ENCODE measurements around the gene CACNB1.

Gene CACNB1

DNA sequence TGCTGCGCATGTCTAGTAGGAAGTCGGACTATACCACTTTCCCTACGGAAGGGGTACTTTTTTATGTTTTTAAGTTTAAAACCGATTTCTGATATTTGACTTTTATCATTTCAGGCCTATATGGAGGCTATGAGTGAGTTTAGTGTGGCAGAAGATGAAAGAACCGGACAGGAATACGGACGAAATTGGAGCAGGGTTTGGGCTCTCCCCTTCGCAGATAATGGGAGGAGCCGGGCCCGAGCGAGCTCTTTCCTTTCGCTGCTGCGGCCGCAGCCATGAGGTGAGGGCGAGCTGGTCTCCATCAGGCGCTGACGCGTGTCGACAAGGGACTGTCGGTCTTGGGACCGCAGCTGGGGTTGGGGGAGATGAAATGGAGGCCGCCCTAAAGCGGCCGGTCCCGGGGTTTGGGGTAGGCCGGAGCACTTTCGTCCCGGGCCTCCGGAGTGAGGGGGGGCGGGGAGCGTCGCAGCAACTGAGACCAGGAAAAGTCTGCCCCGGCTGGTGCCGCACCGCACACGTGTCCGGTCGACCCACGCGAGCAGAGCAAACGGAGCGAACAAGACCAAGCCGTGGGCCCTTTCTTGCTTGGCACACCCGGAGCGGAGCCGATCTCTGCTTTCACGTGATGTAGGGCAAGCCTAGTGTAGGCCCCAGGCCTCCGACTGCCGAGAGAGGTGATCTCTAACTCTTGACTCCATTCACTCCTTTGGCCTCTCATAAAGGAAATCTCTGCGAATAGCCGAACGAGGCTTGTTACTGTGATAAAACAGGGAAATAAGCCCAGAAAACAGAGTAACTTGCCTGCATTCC, 2.8 kb upstream of the CACNB1 start, which contains the start of gene RPL19:
TSS of gene RPL19 (plus strand) at position 214 of the 810 bp plus-strand sequence. CDS start at position 276, 62 bp downstream.
- no peak for DNase-seq

DNA sequence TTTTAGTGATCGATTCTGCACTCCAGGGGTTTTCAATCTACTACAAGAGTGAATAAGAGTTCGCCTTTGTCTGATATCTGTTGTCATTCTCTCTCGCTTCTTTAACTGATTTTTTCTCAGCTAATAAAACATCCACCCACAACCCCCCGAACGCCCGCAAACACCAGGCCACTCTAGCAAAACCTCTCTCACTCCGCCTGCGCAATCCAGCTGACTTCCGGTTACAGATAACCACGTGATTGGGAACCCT, 2.3 kb upstream of the CACNB1 start:
- DNase-seq = peak; percentile 90

DNA sequence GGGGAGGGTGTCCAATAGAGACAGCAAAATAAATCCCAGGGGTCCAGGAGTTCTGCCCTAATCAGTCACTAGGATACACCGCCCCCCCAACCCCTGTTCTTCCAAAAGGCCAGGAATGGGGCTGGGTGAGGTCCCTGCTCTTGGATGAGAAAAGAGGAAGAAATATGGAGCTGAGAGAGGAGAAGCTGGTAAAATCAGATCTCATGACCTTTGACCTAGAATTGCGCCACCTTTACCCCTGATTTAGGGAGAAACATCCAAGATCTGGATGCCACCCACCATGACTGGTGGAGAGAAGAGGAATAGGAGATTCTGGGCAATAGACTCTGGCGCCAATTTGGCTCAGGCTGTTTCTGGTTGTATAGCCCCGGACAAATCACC, 707 bp upstream of the CACNB1 start:
- no peak for DNase-seq

DNA sequence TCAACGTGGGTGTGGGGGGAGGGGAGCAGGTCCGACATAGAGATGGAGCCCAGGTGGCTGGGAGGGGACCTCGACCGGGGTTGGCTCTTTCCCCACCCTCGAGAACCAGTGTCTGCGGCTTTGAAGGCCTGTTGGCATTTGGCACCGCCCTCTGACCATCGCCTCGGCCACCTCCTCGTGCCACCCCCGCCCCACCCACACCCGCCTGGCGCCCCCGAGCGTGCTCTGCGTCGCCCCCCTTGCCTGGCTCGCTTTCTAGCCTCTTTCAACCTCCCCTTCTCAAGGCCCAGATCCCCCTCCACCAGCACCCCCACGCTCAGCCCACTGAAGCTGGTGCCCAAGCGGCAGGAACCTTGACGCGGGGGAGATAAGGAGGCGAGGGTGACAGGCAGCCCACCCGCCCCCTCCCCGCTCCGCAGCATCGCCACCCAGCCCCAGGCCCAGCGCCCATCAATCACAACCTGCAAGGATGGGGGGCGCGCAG, 619 bp downstream of the CACNB1 start:
- no peak for DNase-seq

DNA sequence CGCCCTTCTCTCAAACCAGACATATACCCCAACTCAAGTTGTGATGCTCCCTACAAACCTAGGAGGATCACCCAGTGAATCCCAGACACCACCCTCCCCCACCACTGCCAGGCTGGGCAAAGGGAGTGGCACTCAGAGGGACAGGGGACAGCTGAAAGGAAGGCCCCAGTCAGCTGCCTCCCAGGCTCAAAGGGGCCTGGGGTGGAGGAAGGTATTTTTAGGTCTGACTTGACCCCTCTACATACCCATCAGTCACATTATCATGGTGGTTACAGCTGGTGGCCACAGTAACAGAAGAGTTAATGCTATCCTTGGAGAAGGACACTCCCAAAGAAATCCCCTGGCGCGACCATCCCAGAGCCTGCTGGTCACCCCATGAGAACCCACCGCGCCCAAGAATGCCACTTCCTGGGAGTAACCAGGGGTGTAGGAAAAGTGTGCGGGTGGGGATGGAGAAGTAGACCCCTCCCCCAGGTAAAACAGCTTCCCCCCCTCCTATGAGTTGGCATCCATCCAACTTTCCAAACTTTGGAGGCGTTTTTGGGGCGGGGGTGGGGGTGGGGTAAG, 1.1 kb downstream of the CACNB1 start:
- DNase-seq = no peak

DNA sequence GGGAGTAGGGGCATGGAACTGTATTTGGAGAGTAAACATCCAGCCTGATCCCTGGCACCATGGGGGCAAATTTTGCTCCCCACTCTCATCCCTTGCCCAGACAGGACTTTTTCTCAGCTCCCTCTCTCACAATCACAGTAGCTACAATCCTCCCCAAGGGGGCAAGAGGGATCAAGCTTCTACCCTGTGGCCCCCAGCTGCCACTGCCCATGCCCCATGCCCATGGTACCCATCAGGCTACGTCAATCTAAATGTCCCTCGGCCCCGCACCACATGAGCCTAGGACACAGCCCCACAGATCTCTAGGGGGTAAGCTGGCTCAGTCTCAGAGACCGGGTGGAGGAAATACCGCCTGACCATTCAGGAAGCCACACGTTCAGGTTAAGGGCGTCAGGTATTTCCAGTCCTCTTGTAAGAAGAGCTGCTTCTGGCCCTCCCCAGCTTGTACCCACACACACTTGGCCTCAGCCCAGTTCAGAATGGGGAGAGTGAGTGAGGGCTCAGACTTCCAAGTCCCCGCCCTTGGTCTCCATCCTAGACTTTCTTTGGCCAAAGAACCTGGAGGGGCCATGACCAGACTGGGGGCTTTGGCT, 1.8 kb downstream of the CACNB1 start:
- DNase-seq = no peak

DNA sequence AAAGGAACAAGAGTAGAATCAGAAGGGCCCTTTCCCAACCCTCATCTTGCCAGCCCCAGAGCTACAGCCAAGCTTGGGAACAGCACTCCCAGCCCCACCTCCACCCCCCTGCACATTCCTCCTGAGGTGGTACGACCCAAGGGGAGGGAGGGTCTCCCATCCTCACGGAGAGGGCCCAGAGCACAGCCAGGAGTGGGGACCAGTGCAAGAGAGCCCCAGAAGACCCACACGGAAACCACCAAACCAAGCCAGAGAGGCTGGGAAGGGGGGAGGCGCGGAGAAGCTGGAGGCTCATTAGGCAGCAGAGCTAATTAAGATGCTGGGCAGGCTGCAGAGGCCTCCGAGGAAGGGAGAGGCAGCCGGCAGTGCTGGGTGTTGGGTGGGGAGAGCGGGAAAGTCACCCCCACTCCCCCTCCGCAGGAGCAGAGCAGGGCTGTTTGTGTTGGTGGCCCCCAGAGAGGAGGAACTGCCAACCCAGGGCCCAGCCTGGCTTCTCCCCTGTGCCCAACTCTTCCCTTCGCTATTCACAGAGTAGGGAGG, 2.4 kb downstream of the CACNB1 start:
- no peak for DNase-seq

DNA sequence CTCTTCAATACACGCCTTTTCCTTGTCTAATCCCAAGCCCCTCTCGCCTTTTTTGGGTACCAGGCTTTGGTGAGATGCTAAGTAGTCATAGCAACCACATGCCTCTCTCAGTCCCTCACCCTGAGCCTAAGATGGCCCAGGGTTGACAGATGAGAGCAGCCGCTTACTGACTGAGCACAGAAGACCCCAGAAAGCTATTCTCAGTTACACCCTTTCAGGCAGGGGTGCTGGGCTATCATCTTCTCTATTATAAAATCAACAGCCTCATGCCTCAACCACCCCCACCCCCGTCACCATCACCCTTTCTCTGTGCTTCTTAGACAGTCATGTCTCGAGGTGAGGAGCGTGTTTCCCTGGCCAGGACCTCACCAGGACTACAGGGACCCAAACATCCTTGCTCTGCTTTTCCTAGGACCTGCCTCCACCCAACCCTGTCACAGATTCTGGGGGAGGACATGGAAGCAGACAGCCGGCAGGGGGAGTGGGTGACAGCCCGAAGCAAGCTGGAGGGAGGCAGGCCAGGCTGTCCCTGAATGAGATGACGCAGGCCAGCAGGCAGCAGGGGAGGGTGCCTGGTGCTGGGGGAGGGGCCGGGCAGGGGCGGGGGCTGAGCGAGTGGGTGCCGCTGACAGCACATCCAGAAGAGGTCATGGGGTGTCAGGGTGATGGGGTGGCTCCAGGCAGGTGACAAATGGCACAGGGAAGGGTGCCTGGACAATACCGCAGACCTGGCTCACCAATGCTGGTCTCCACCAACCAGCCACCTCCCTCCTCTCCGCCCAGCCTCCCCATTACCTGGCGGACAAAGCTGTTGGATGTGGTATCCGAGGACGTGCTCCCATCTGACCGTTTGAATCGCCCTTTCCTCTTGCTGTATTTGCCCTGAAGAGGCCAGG, 3.1 kb downstream of the CACNB1 start:
- no peak for DNase-seq

DNA sequence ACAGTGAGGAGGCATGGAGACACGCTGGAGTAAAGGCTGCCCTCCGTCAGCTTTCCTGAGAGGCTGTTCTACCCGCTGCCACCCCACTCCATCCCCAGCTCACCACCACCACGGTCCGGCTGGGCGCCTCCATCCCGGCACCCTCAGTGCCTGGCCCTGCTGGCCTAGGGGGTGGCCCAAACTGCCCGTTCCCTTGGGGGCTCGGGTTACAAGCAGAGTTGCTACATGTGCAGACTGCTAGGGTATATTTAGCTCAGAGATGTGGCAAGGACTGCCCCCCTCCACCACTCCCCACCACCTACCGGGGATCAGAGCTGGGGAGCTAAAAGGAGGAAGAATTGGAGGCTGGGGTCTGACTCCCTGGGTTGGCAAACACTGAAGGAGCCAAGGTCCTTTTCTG, 4.1 kb downstream of the CACNB1 start:
- DNase-seq = no peak

DNA sequence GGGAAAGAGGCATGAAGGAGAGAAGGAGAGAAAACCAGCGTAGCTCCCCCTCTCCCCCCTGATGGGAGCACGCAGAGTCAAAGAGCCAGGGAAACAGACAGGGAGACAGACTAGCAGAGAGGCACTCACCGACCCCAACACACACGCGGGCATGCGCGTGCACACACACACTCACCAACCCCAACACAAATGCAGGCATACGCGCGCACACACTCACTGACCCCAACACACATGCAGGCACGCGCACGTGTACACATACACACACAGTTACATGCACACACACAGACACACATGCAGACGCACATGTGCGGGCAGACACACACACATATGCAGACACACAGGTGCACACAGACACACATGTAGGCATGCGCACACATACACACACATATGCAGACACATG, 4.6 kb downstream of the CACNB1 start:
- DNase-seq = no peak

DNA sequence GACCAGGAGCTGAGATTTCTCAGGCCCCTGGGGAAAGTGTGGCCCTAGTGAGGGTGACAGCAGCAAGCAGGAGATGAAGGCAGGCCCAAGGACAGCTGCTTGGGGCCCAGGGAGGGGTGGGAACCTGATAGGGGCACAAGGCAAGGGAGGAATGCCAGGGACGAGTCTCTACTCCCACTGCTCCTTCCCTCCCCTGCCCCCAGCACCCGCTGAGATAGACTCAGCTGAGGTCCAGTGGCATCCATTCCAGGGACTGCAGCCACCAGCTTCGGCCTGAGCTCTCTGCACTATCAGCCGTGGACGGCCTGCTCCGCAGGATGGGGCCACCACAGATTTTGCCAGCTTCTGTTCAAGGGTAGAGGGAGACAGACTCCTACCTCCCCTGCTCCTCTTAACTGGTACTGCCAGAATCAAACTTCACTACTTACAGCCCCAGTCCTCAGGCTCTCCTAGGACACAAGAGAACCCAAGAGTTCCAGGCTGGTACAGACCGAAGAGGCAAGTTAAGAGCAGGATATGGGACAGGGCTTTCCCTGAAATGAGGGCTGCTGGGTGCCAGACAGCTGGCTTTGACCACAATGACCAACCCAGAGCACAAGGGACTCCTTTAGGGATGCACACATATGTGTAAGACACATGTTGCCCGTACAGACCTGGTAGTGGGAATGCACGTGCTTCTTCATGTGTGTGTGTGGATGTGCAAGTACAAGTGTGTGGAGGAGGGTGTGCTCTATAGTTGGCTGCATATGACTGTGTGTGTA, 5.5 kb downstream of the CACNB1 start:
- DNase-seq = no peak

DNA sequence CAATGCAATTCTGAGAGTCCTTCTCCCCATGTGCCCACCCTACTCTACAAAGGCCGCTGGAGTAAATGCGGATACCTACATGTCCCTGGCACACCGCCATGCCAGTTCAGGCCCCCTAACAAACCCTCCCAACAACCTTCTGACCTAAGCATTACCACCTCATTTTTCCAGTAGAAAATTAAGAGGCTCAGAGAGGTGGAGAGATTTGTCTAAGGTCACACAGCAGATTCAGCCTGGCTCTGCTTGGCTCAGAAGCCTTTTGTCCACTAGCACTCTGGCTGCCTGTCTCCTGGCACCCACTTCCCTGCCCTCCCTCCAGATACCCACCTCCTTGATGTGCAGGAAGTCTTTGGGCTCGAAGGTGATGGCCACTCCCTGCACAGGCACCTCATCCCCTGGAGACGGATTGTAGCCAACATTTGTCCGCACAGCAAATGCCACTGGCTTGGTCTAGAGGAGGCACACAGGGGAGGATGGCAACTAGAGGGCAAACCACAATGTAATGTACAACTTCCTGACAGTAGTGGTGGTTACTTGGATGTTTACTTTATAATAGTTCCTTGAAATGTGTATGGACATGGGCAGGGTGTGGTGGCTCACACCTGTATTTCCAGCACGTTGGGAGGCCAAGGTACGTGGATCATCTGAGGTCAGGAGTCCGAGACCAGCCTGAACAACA, 10.2 kb downstream of the CACNB1 start:
- DNase-seq = no peak

DNA sequence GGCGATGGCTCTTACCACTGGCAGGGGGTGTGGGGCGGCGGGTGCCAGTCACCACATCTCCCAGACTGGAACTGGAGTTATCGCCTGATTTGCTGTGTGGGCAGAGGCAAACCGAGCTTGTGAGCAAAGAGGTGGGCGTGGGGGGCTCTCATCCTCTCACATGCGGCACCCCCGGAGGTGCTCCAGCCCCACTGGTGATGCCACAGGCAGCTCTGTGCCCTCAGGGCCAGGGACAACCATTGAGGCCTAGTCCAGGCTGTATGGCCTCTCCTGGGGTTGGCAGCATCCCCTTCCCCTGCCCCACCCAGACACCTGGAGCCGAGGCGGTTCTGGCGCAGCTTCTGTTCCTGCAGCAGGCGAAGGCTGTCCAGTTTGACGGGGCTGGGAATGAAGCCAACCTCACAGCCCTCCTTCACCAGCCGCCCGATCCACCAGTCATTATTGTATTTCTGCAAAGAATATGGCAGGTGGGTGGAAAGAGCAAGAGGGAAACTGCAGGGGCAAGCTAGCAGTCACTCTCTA, 10.9 kb downstream of the CACNB1 start:
- no peak for DNase-seq

DNA sequence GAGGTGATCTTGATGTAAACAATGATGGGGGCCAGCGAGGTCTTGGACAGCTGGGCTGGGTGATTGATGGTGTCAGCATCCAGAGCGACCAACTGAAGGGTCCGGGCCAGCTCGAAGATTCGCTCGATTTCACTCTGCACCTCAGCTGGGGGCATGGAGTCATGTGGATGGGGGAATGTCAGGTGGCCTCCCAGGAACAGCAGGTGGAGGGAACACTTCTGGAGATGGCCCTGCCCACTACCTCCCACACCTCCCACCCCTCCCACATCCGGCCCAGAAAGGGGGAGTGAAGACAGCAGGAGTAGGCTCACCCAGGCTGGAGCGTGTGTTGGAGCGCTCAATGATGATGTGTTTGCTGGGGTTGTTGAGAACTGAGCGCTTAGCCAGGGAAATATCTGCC, 13.7 kb downstream of the CACNB1 start:
- no peak for DNase-seq

DNA sequence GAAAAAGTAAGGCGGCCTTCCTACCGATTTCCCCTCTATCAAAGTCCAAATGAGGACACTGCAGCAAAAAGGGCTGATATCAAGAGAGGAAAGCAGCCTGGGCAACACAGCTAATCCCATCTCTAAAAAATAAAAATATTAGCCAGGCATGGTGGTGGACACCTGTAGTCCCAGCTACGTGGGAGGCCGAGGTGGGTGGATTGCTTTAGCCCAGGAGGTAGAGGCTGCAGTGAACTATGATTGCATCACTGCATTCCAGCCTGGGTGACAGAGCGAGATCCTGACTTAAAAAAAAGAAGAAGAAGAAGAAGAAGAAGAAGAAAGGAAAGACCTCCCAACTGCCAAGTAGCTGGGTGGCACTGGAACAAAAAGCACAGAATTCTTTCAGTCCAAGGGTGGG, 14.4 kb downstream of the CACNB1 start:
- DNase-seq = no peak

DNA sequence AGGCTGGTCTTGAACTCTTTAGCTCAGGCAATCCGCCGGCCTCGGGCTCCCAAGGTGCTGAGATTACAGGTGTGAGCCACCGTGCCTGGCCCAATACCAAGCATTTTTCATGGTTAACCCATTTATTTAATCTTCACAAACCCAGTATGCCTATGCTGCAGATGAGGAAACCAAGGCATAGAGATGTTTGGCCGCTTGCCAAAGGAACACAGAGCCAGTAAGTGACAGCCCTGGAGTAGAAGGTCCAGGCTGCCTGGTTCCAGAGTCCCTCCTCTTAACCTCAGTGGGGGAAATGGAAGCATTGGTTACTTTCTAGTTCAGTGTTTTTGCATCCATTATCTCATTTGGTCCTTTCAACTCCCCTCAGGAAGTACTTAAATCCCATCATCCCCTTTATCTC, 16.2 kb downstream of the CACNB1 start:
- DNase-seq = no peak

DNA sequence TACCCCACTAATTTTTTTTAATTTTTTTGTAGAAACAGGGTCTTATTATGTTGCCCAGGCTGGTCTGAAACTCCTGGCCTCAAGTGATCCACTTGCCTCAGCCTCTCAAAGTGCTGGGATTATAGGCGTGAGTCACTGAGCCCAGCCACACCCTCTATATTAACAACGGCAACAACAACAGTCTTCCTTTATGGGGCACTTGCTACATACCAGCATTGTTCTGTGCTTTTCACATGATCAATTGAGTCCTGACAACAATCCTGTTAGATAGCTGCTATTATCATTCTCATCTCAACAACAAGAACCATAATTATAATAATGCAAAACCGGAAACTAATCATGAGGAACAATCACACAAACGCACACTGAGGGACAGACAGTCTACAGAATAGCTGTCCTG, 18.9 kb downstream of the CACNB1 start:
- DNase-seq = no peak

DNA sequence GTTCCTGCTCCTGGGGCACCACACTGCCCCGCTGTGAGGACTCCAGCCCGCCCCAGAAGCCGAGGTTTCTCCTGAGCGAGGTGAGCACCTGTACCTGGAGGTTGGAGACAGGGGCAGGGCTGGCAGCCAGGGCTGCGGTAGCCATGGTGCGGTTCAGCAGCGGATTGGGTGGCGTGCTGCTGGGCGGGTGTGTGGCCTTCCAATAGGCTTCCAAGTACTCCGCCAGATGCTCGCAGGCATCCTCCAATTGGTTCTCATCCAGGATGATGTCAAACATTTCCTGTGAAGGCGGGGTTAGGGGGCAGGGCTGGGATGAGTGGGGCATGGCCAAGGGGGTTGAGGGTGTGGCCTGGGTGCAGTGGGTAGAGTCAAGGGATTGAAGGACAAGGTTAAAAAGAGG, 20.2 kb downstream of the CACNB1 start:
- DNase-seq = no peak

DNA sequence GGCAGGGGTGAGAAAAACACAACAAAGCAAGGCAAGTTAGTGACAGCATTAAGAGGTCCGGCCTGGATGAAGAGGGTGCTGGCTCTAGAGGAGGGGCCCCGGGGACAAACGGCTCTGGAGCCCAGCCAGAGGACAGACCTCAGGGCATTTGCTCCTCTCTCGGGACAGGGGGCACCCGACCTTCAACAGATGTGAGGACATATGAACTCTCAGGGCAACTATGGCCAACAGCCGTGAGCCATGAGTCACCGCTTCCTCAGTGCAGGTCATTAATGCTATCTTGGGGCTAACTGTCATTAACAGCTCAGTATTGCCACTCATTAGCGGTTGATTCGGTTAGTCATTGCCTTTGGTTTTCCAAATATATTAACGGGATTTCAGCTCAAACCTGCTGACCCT, 21.8 kb downstream of the CACNB1 start:
- no peak for DNase-seq

DNA sequence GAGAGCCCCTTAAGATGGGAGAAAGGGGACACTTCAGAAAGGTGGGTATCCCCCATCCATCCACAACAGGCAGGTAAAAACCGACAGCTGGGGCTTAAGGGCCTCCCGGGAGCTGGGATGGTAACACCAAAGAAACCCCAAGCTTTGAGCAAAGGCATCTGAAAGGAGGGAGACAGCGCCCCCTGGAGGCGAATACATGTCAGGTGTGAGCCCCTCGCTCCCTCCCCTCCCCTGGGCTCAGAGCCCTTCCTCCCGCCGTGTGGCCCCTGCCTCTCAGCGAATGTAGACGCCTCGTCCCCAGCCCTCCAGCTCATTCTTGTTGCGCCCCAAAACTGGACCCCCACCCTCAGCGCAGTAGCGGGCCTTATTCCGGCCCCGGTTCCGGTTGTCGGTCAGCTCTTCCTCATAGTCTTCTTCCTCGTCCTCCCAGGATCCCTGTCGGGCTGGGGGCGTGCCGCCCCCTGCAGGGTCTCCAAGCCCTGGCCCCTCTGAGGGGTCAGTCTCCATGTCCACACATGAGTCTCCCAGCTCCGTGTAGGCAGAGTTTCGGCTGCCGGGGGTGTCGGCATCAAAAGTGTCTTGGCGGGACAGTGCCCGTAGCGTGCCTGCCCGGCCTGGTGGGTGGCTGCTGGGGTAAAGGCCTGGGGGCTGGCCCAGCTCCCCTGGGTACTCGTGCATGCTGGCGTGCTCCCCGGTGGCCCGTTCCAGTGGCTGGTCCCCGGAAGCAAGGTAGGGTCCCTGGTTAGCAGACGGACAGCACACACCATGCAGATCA, 22.4 kb downstream of the CACNB1 start:
- no peak for DNase-seq
